Nasal cavity respiratory epithelium epithelial cell of viscerocranial mucosa (primary cell): ENCODE results near the gene CRELD1. TPM values are rescaled to one million over a fixed set of nuclear protein-coding genes. Genes with fewer than 3 reads are reported as not detected.

Experiments used
- total RNA-seq: library from RNA; depleted of rRNA; stranded (reverse); fragments of >200 nt; gene quantifications from 2 replicates; pipeline ENCODE4 v1.2.3, GENCODE V29; 2014

The CRELD1 gene
- total RNA-seq = 27.3 and 36.0 TPM in 2 replicates

GRCh38 chr3:9933561-9934234 lies at the start of gene CRELD1:
CRELD1 (plus strand) TSS chr3:9933834; CDS start chr3:9934439, 605 bp downstream.

GRCh38 chr3:9890249-9891071 lies 43.2 kb upstream of the CRELD1 start, which contains the start of gene JAGN1:
JAGN1 (plus strand) TSS chr3:9890610; CDS start chr3:9890723, 113 bp downstream.

GRCh38 chr3:9902372-9903237 lies 31.0 kb upstream of the CRELD1 start, which contains the start of gene IL17RE:
IL17RE (plus strand) TSS chr3:9902848; CDS start chr3:9902933, 85 bp downstream.

GRCh38 chr3:9916734-9917680 lies 16.6 kb upstream of the CRELD1 start, which contains the start of gene IL17RC:
IL17RC (plus strand) TSS chr3:9917098; CDS start chr3:9917316, 218 bp downstream.

GRCh38 chr3:9951962-9952805 lies 18.6 kb downstream of the CRELD1 start, which contains the start of gene PRRT3:
PRRT3 (minus strand) TSS chr3:9952408; CDS start chr3:9950115, 2,293 bp downstream.

Other genes with a start within 250 kb of the CRELD1 start
- not detected in 2 replicates for gene CPNE9, start 230.0 kb upstream of the CRELD1 start, total RNA-seq
- 17.4 and 30.3 TPM in 2 replicates for gene BRPF1, start 202.1 kb upstream of the CRELD1 start, total RNA-seq
- 16.0 and 27.0 TPM in 2 replicates for gene OGG1, start 183.9 kb upstream of the CRELD1 start, total RNA-seq
- 3.1 and 11.3 TPM in 2 replicates for gene CAMK1, start 163.9 kb upstream of the CRELD1 start, total RNA-seq
- gene TADA3, start 141.4 kb upstream of the CRELD1 start, total RNA-seq = 46.8 and 62.1 TPM in 2 replicates
- gene ARPC4, start 140.8 kb upstream of the CRELD1 start, total RNA-seq = 135 and 146 TPM in 2 replicates
- 4.4 and 12.1 TPM in 2 replicates for gene TTLL3, start 123.6 kb upstream of the CRELD1 start, total RNA-seq
- gene RPUSD3, start 89.8 kb upstream of the CRELD1 start, total RNA-seq = 23.4 and 37.9 TPM in 2 replicates
- gene CIDEC, start 53.6 kb upstream of the CRELD1 start, total RNA-seq = not detected in 2 replicates
- gene JAGN1, start 43.2 kb upstream of the CRELD1 start, total RNA-seq = 22.2 and 23.7 TPM in 2 replicates
- gene IL17RE, start 31.0 kb upstream of the CRELD1 start, total RNA-seq = 1.4 and 4.0 TPM in 2 replicates
- 9.2 and 16.6 TPM in 2 replicates for gene IL17RC, start 16.7 kb upstream of the CRELD1 start, total RNA-seq
- gene PRRT3, start 18.6 kb downstream of the CRELD1 start, total RNA-seq = 0.34 and 0.71 TPM in 2 replicates
- gene EMC3, start 53.0 kb downstream of the CRELD1 start, total RNA-seq = 47.2 and 62.4 TPM in 2 replicates
- gene FANCD2, start 92.6 kb downstream of the CRELD1 start, total RNA-seq = 2.4 TPM in 2 replicates
- gene FANCD2OS, start 174.4 kb downstream of the CRELD1 start, total RNA-seq = not detected in 2 replicates
- gene BRK1, start 181.8 kb downstream of the CRELD1 start, total RNA-seq = 65.8 and 109 TPM in 2 replicates
- gene VHL, start 207.9 kb downstream of the CRELD1 start, total RNA-seq = 64.6 and 66.6 TPM in 2 replicates
- gene IRAK2, start 231.1 kb downstream of the CRELD1 start, total RNA-seq = 10.3 and 20.1 TPM in 2 replicates